Parathyroid adenoma (tissue), 2 donors: Measurements from ENCODE around the gene SH3RF2.

ENCODE experiments used
- H2AFZ ChIP-seq: fragments of 300-600 bp; sonication (generic); one replicate; pipeline ENCODE4 v1.7.0; 2017; ENCODE audit warnings: antibody characterized with exemption, mild to moderate bottlenecking
- H3K27ac ChIP-seq: fragments of 300-600 bp; sonication (generic); one replicate; pipeline ENCODE4 v1.7.0; 2017
- H3K27me3 ChIP-seq: fragments of 300-600 bp; sonication (generic); one replicate; pipeline ENCODE4 v1.7.0; 2017; ENCODE audit warnings: low read length; ENCODE audit not compliant: control insufficient read depth, insufficient read depth
- H3K36me3 ChIP-seq: fragments of 300-600 bp; sonication (generic); one replicate; pipeline ENCODE4 v1.7.0; 2017; ENCODE audit warnings: low read length; ENCODE audit not compliant: control insufficient read depth, insufficient read depth
- H3K4me1 ChIP-seq: fragments of 300-600 bp; sonication (generic); one replicate; pipeline ENCODE4 v1.7.0; 2017; ENCODE audit warnings: control low read depth
- H3K4me2 ChIP-seq: fragments of 300-600 bp; sonication (generic); one replicate; pipeline ENCODE4 v1.7.0; 2017; ENCODE audit warnings: low read length
- H3K4me3 ChIP-seq: fragments of 300-600 bp; sonication (generic); one replicate; pipeline ENCODE4 v1.7.0; 2017; ENCODE audit warnings: low read depth, low read length
- H3K79me2 ChIP-seq: fragments of 300-600 bp; sonication (generic); one replicate; pipeline ENCODE4 v1.7.0; 2017; ENCODE audit warnings: control low read depth
- H3K9ac ChIP-seq: fragments of 300-600 bp; sonication (generic); one replicate; pipeline ENCODE4 v1.7.0; 2017; ENCODE audit warnings: mild to moderate bottlenecking
- H3K9me3 ChIP-seq: fragments of 300-600 bp; sonication (generic); one replicate; pipeline ENCODE4 v1.7.0; 2017; ENCODE audit warnings: low read length; ENCODE audit not compliant: control insufficient read depth
- TF ChIP-seq, protein P1 (sequence below): fragments of 300-600 bp; sonication (generic); IDR thresholded peaks from one replicate; pipeline ENCODE4 v1.7.0; 2017; ENCODE audit warnings: antibody characterized with exemption, mild to moderate bottlenecking
- donor health status: primary hyperparathyroidism.

The SH3RF2 gene

DNA sequence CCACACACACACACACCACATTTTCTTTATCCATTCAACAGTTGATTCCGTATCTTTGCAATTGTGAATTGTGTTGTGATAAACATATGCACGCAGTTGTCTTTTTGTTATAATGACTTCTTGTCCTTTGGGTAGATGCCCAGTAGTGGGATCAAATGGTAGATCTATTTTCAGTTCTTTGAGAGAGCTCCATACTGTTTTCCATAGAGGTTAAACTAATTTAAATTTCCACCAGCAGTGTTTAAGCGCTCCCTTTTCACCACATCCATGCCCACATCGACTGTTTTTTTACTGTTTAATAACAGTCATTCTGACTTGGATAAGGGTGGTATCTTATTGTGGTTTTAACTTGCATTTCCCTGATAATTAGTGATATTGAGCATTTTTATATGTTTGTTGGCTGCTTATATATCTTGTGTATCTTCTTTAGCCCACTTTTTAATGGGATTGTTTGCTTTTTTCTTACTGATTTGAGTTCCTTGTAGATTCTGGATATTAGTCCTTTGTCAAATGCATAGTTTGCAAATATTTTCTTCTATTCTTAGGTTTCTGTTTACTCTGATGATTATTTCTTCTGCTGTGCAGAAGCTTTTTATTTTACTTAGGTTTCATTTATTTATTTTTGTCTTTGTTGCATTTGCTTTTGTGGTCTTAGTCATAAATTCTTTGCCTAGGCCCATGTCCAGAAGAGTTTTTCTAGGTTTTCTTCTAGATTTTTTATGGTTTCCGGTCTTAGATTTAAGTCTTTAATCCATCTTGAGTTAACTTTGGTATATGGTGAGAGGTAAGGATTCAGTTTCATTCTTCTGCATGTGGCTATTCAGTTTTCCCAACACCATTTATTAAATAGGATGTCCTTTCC, 82.4 kb downstream of the SH3RF2 start:
- H3K27me3 ChIP-seq = no peaks in the 10 kb centered on the region
- no peak overlapping the region for H3K9ac ChIP-seq
- H3K79me2 ChIP-seq = no peaks in the 10 kb centered on the region
- no peaks in the 10 kb centered on the region for H3K9me3 ChIP-seq
- H3K4me3 ChIP-seq = no peak overlapping the region
- no peaks in the 10 kb centered on the region for H3K4me1 ChIP-seq
- H3K27ac ChIP-seq = no peak overlapping the region
- TF ChIP-seq, protein P1, sequence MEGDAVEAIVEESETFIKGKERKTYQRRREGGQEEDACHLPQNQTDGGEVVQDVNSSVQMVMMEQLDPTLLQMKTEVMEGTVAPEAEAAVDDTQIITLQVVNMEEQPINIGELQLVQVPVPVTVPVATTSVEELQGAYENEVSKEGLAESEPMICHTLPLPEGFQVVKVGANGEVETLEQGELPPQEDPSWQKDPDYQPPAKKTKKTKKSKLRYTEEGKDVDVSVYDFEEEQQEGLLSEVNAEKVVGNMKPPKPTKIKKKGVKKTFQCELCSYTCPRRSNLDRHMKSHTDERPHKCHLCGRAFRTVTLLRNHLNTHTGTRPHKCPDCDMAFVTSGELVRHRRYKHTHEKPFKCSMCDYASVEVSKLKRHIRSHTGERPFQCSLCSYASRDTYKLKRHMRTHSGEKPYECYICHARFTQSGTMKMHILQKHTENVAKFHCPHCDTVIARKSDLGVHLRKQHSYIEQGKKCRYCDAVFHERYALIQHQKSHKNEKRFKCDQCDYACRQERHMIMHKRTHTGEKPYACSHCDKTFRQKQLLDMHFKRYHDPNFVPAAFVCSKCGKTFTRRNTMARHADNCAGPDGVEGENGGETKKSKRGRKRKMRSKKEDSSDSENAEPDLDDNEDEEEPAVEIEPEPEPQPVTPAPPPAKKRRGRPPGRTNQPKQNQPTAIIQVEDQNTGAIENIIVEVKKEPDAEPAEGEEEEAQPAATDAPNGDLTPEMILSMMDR = no peak
- H3K4me2 ChIP-seq = no peak overlapping the region
- no peaks in the 10 kb centered on the region for H3K36me3 ChIP-seq
- H2AFZ ChIP-seq = no peak overlapping the region

DNA sequence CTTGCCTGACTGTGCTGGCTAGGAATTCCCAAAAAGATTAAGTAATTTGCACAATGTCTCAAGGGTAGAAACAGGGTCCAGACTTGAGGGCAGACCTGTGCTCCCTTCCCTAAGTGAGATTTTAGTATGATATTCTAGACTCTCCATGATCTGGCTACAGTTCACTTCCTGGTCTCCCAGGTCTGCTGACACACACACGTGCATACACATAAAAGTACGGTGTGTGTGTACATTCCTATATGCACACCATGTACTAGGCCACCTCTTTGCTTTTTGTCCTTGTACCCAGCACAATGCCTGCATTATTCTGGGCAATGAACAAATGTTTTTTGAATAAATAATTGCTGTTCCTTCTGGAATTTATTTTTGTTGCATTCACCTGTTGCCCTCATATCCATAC, 83.7 kb downstream of the SH3RF2 start:
- Histone ChIP-seq H3K36me3 (no peaks in the 10 kb centered on the region), H3K9me3 (no peaks in the 10 kb centered on the region), H3K27ac (no peak overlapping the region), H3K79me2 (no peaks in the 10 kb centered on the region), H2AFZ (no peak overlapping the region), H3K4me3 (no peak overlapping the region), H3K27me3 (no peaks in the 10 kb centered on the region), H3K9ac (no peak overlapping the region), H3K4me1 (no peaks in the 10 kb centered on the region), H3K4me2 (no peak overlapping the region)
- TF ChIP-seq, protein P1 = no peak

DNA sequence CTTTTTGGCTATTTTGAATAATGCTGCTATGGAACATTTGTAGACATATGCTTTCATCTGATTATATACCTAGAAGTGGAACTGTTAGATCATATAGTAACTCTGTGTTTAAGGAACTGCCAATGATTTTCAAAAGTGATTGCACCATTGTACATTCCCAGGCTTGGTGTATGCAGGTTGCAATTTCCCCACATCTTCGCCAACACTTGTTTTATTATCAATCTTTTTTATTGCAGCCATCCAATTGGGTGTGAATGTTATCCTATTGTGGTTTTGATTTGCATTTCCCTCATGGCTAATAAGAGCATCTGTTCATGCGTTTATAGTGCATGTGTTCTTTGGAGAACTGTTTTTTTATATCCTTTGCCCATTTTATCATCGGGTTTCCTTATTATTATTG, 87.7 kb downstream of the SH3RF2 start:
- TF ChIP-seq, protein P1 = no peak
- Histone ChIP-seq H3K36me3 (no peaks in the 10 kb centered on the region), H3K4me1 (no peaks in the 10 kb centered on the region), H3K9me3 (no peaks in the 10 kb centered on the region), H3K27ac (no peak overlapping the region), H2AFZ (no peak overlapping the region), H3K79me2 (no peaks in the 10 kb centered on the region), H3K9ac (no peak overlapping the region), H3K27me3 (no peaks in the 10 kb centered on the region), H3K4me3 (no peak overlapping the region), H3K4me2 (no peak overlapping the region)

DNA sequence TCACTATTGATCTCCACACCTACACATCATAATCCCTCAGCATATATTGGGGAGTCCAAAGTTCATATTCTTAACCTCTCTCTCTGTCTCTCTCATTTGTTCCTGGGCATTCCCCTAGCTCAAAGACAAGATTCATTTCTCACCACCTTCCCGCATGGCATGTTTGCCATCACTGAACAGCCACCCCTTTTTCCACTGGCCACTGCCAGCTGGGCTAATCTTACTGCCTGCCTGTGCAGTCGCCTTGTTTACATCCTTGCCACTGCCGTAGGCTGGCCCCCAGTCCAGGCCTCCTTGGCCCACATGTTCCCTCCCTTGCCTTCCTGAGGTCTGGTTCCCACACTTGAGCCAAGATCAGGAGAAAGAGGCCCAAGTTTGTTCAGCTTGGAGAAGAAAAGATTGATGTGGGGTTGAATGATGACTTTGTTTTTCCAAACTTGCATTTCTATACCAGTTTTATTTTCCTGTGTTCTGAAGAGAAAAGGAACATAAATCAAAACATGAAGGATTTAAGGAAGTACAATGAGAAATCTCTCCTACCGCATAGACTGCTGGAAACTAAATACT, 88.8 kb downstream of the SH3RF2 start:
- Histone ChIP-seq H3K9ac (no peak overlapping the region), H3K36me3 (no peaks in the 10 kb centered on the region), H2AFZ (no peak overlapping the region), H3K4me2 (no peak overlapping the region), H3K79me2 (no peaks in the 10 kb centered on the region), H3K27ac (no peak overlapping the region), H3K4me1 (no peaks in the 10 kb centered on the region), H3K27me3 (no peaks in the 10 kb centered on the region), H3K4me3 (no peak overlapping the region), H3K9me3 (no peaks in the 10 kb centered on the region)
- TF ChIP-seq, protein P1 = no peak
